ENCODE data around the gene TPCN1. TPM values are rescaled to one million over a fixed set of nuclear protein-coding genes. Genes with fewer than 3 reads are reported as not detected.

Gene TPCN1
- total and polyA plus RNA-seq, 2 of the 8 experiments (the other 6 are each of a cell fraction or from before 2014, with no cell fraction given) = 14.9 to 21.4 TPM

- DNase-seq (ENCODE audit: low read depth in 1 of 2, low spot score in 2 of 2) (no peak), FAIRE-seq (no peak)
- Histone ChIP-seq H2AK5ac (ENCODE audit: low read depth, low read length) (no peak overlapping the region), H3K23ac (ENCODE audit: insufficient read length) (no peak overlapping the region), H2AFZ (ENCODE audit: low read length) (no peak overlapping the region), H4K20me1 (replicated peaks in 1 of 2; ENCODE audit: control insufficient read depth in 1 of 2, insufficient read depth in 2 of 2, low read length in 2 of 2) (no peaks in the 10 kb centered on the region), H3K4me1 (replicated peaks in 1 of 4; ENCODE audit: control insufficient read depth in 3 of 4, insufficient read depth in 4 of 4, low read length in 3 of 4) (peaks cover 0 to 3% (median 0%) of the 10 kb centered on the region in 4 experiments; a peak in 4 of 7 replicates), H3K27me3 (replicated peaks in 1 of 4; ENCODE audit: control insufficient read depth in 3 of 4, extremely low read depth in 1 of 4, insufficient read depth in 3 of 4, low read length in 3 of 4) (no peaks in the 10 kb centered on the region), H2BK5ac (ENCODE audit: low read depth, low read length) (no peak overlapping the region), H3K36me3 (ENCODE audit: control insufficient read depth in 2 of 4, insufficient read depth in 4 of 4, low read length in 3 of 4) (no peaks in the 10 kb centered on the region), H3K4me3 (ENCODE audit: extremely low read depth in 1 of 4, insufficient read depth in 2 of 4, low read depth in 3 of 4, low read length in 4 of 4) (no peak overlapping the region), H2BK20ac (ENCODE audit: low read length) (no peak overlapping the region), H3K27ac (ENCODE audit: low read depth, low read length) (no peak overlapping the region; the same call in 1 of the 2 replicates), H2BK12ac (ENCODE audit: low read depth, low read length) (no peak overlapping the region), H2BK120ac (replicated peaks; ENCODE audit: low read depth, low read length) (no peak overlapping the region), H3K79me2 (ENCODE audit: control insufficient read depth in 1 of 2, insufficient read depth in 2 of 2, low read length in 2 of 2) (no peaks in the 10 kb centered on the region), H4K91ac (replicated peaks; ENCODE audit: insufficient read length, low read length) (no peak overlapping the region), H3K9me3 (ENCODE audit: insufficient read depth in 2 of 2, low read depth in 1 of 2, low read length in 1 of 2) (no peaks in the 10 kb centered on the region), H3K79me1 (ENCODE audit: low read depth, low read length) (no peaks in the 10 kb centered on the region), H2BK15ac (ENCODE audit: low read length) (no peak overlapping the region), H3K56ac (replicated peaks; ENCODE audit: insufficient read length, low read depth, low read length) (no peak overlapping the region), H4K8ac (ENCODE audit: extremely low read depth, insufficient read depth, low read length) (no peak overlapping the region), H3K18ac (ENCODE audit: extremely low read depth, low read length) (no peak overlapping the region), H3K4ac (replicated peaks; ENCODE audit: insufficient read length, low read depth, low read length) (no peak overlapping the region), H4K5ac (ENCODE audit: insufficient read length, low read depth, low read length) (no peak overlapping the region), H3K9ac (replicated peaks in 1 of 4; ENCODE audit: extremely low read depth in 1 of 4, low read depth in 3 of 4, low read length in 3 of 4) (no peak overlapping the region), H3K14ac (ENCODE audit: insufficient read length) (no peak overlapping the region), H3K23me2 (ENCODE audit: low read depth, low read length) (no peaks in the 10 kb centered on the region), H3K4me2 (ENCODE audit: insufficient read depth in 1 of 2, low read depth in 2 of 2, low read length in 2 of 2) (no peak overlapping the region)
- ChIA-PET CTCF (ENCODE audit: partially characterized antibody) (interaction anchor here (0.6 to 2.1 kb wide), 4 partner anchors 11 to 56 kb away, joined by 3 to 5 read pairs (median 3); no protein-coding TSS in a partner anchor), POLR2A (ENCODE audit: partially characterized antibody) (interaction anchor here (1.1 to 1.3 kb wide), 2 partner anchors 12 to 15 kb away, joined by 3 to 4 read pairs; no protein-coding TSS in a partner anchor)
- 79% methylated on average over 5 of the region's 5 CpGs; no CpG with 5 or more reads in 1 of the 2 experiments for WGBS, 2 experiments (ENCODE audit: extremely low coverage in 1 of 2, insufficient coverage in 1 of 2, insufficient read length in 1 of 2, insufficient replicate concordance in 2 of 2, low coverage in 1 of 2, low lambda C conversion rate in 2 of 2, missing lambda C conversion rate in 1 of 2)
- TF ChIP-seq ZNF274 (IDR thresholded peaks at IDR 0.05; ENCODE audit: borderline replicate concordance, extremely low read depth, low read length) (no peak), JUND (IDR thresholded peaks at IDR 0.05; ENCODE audit: low read length) (no peak), NANOG (IDR thresholded peaks at IDR 0.05; ENCODE audit: insufficient read depth, low read depth, low read length, poor library complexity, severe bottlenecking) (no peak), POLR2A (IDR thresholded peaks at IDR 0.05; ENCODE audit: control extremely low read depth in 1 of 2, low read depth in 2 of 2, low read length in 2 of 2) (no peak), CEBPB (IDR thresholded peaks at IDR 0.05; ENCODE audit: low read depth, low read length) (no peak), SUZ12 (IDR thresholded peaks at IDR 0.05; ENCODE audit: low read length) (no peak), TBP (IDR thresholded peaks at IDR 0.05; ENCODE audit: low read depth, low read length) (no peak), HDAC6 (IDR thresholded peaks at IDR 0.05; ENCODE audit: low read depth, low read length) (no peak), EGR1 (IDR thresholded peaks at IDR 0.05; ENCODE audit: borderline replicate concordance, low read depth, low read length) (no peak), PHF8 (conservative IDR thresholded peaks at IDR 0.05; ENCODE audit: low read depth, low read length) (no peak), POU5F1 (IDR thresholded peaks at IDR 0.05; ENCODE audit: low read depth, low read length) (no peak), CHD2 (IDR thresholded peaks at IDR 0.05; ENCODE audit: low read length) (no peak), RXRA (IDR thresholded peaks at IDR 0.05; ENCODE audit: insufficient read depth, low read depth, low read length) (no peak), HDAC2 (IDR thresholded peaks at IDR 0.05; ENCODE audit: borderline replicate concordance in 1 of 2, low read depth in 2 of 2, low read length in 2 of 2) (no peak), TCF12 (IDR thresholded peaks at IDR 0.05; ENCODE audit: low read depth, low read length) (no peak), CHD1 (IDR thresholded peaks at IDR 0.05; ENCODE audit: low read depth, low read length) (no peak)
Measured at GRCh38 chr12:113260127-113260526, 38.9 kb downstream of the TPCN1 start.

Data from H1 (cell line).